Ovary (tissue), 9 donors: ENCODE results near the gene GNB5. TPM values are rescaled to one million over a fixed set of nuclear protein-coding genes. Genes with fewer than 3 reads are reported as not detected.

Experiments
- DNase-seq, 5 donors: peaks; one replicate each; pipeline ENCODE4 v3.0.0-alpha.2; 2019 to 2020
- H3K27ac ChIP-seq, 2 donors: fragments of 200-600 bp; one replicate each; pipeline versions ENCODE4 v1.5.1 to v1.8.0; 2019 to 2022
- H3K27me3 ChIP-seq: fragments of 200-600 bp; one replicate; pipeline ENCODE4 v1.8.0; 2022
- H3K36me3 ChIP-seq: fragments of 200-600 bp; sonication (generic); one replicate; pipeline ENCODE4 v1.5.1; 2019
- H3K4me1 ChIP-seq: one replicate; pipeline ENCODE4 v1.8.1; 2013; ENCODE audit warnings: mild to moderate bottlenecking, moderate library complexity; ENCODE audit not compliant: insufficient read depth
- H3K4me3 ChIP-seq: fragments of 200-600 bp; sonication (generic); one replicate; pipeline ENCODE4 v1.5.1; 2017
- H3K9me3 ChIP-seq, 2 donors: fragments of 200-600 bp in 1 of 2; sonication (generic) in 1 of 2; one replicate each; pipeline versions ENCODE4 v1.5.1 to v1.8.1; 2013 to 2019; ENCODE audit warnings: mild to moderate bottlenecking in 1 of 2, moderate library complexity in 1 of 2
- CTCF ChIP-seq, 3 donors: fragments of 450-650 bp in 2 of 3; fragments of 200-600 bp in 1 of 3; IDR thresholded peaks; one replicate each; pipeline versions ENCODE4 v1.5.1 to v1.8.0; 2016 to 2022; ENCODE audit warnings: antibody characterized with exemption in 3 of 3, mild to moderate bottlenecking in 1 of 3
- EP300 ChIP-seq: sonication (generic); formaldehyde crosslinking; IDR thresholded peaks from one replicate; pipeline ENCODE4 v1.6.1; 2017; ENCODE audit warnings: antibody characterized with exemption
- POLR2A ChIP-seq: fragments of 450-650 bp; IDR thresholded peaks from one replicate; pipeline ENCODE4 v1.6.1; 2017; ENCODE audit warnings: antibody characterized with exemption, mild to moderate bottlenecking, moderate library complexity
- WGBS, 3 donors: extraction: QIAGEN DNeasy Blood & Tissue Kit in 1 of 3; methylation state at CpG; one replicate each; pipeline versions ENCODE4 v1.1.5 to v1.1.7; 2013 to 2017; 5-methylcytosine and 5-hydroxymethylcytosine counted together
- intact Hi-C, 4 donors: fragments of 100-400 bp; cut with DNase I; formaldehyde crosslinking; loops; one replicate each; pipeline versions ENCODE4 v1.11.0 to v1.15.1; 2022 to 2023
- polyA plus RNA-seq, 2 donors: library from polyadenylated mRNA; stranded (reverse); fragments of 200-250 nt in 1 of 2; fragments of 350-450 nt in 1 of 2; fragmentation: Illumina TruSeq in 1 of 2; extraction: RNeasy Lipid Tissue Mini Kit (QIAGEN cat#74804) in 1 of 2; gene quantifications; one replicate each; pipeline ENCODE4 v1.2.3, GENCODE V29; 2013 to 2014
- total RNA-seq, 7 donors: library from RNA; depleted of rRNA in 2 of 7; stranded (reverse); fragments of >200 nt in 2 of 7; fragmentation: NEBNext Ultra II Directional in 3 of 7; extraction: Animal tissue kit (Norgen Biotek cat#: 25700) in 3 of 7; gene quantifications; one replicate each; pipeline versions ENCODE4 v1.1.0 to v1.2.4, GENCODE V29; 2016 to 2023
- donor health status: DM: no; HTN: no; CAD: no; lungs with moderate emphysema.
- donor health status: DM: no; HTN: no; CAD: no.
- donor health status: Bipolar disorder and iron deficiency.
- donor health status: DM: yes; HTN: yes; CAD: no.
- donor health status: DM: no; HTN: no; CAD: no.
- donor health status: DM: yes; HTN: yes; CAD: no.

Gene GNB5
- total and polyA plus RNA-seq, 9 donors = 49.2 to 101 (median 64.8) TPM

GRCh38 chr15:52136442-52136980, 54.7 kb downstream of the GNB5 start:
- Histone ChIP-seq H3K36me3 (no peaks in the 10 kb centered on the region), H3K4me3 (no peak overlapping the region), H3K4me1 (no peaks in the 10 kb centered on the region), H3K27ac (no peak overlapping the region), H3K27me3 (no peaks in the 10 kb centered on the region), H3K9me3 (no peaks in the 10 kb centered on the region)
- 69 to 79% (median 69%) methylated on average over 6 of the region's 6 CpGs for WGBS, 3 donors
- TF ChIP-seq EP300 (no peak), POLR2A (no peak), CTCF (IDR thresholded peaks at IDR 0.05) (no peak)
- intact Hi-C loops = loop anchor here in 1 of 4 donors (10.0 kb wide), 2 partner anchors 142 to 242 kb away; no protein-coding TSS in a partner anchor
- DNase-seq = no peak

- Histone ChIP-seq H3K4me3 (no peak overlapping the region), H3K36me3 (no peaks in the 10 kb centered on the region), H3K4me1 (no peaks in the 10 kb centered on the region), H3K27ac (no peak overlapping the region), H3K9me3 (no peaks in the 10 kb centered on the region), H3K27me3 (no peaks in the 10 kb centered on the region)
- WGBS, 3 donors = 93 to 97% (median 96%) methylated on average over 5 of the region's 5 CpGs
- intact Hi-C loops = loop anchor here in 1 of 4 donors (10.0 kb wide), 2 partner anchors 140 to 240 kb away; no protein-coding TSS in a partner anchor
- TF ChIP-seq EP300 (no peak), POLR2A (no peak), CTCF (IDR thresholded peaks at IDR 0.05) (no peak)
- no peak for DNase-seq
Observed at GRCh38 chr15:52134502-52135144, 56.6 kb downstream of the GNB5 start.

GRCh38 chr15:52133510-52134220, 57.5 kb downstream of the GNB5 start:
- intact Hi-C loops = loop anchor here in 1 of 4 donors (10.0 kb wide), 2 partner anchors 139 to 239 kb away; no protein-coding TSS in a partner anchor

GRCh38 chr15:52132066-52132465, 59.1 kb downstream of the GNB5 start:
- no peaks in the 10 kb centered on the region for H3K9me3 ChIP-seq
- TF ChIP-seq EP300 = no peak
- no peak for TF ChIP-seq CTCF (IDR thresholded peaks at IDR 0.05)
- TF ChIP-seq POLR2A = no peak
- intact Hi-C loops = loop anchor here in 1 of 4 donors (10.0 kb wide), 2 partner anchors 137 to 237 kb away; no protein-coding TSS in a partner anchor
- H3K27me3 ChIP-seq = no peaks in the 10 kb centered on the region
- no peak for DNase-seq
- no peak overlapping the region for H3K27ac ChIP-seq
- H3K36me3 ChIP-seq = no peaks in the 10 kb centered on the region
- H3K4me1 ChIP-seq = no peaks in the 10 kb centered on the region
- H3K4me3 ChIP-seq = no peak overlapping the region

More at GRCh38 chr15:52133510-52134220, 57.5 kb downstream of the GNB5 start:
- WGBS, 3 donors = 92 to 93% (median 92%) methylated on average over 10 of the region's 10 CpGs
- Histone ChIP-seq H3K9me3 (no peaks in the 10 kb centered on the region), H3K4me1 (no peaks in the 10 kb centered on the region), H3K4me3 (no peak overlapping the region), H3K27me3 (no peaks in the 10 kb centered on the region), H3K36me3 (no peaks in the 10 kb centered on the region), H3K27ac (no peak overlapping the region)
- TF ChIP-seq POLR2A (no peak), EP300 (no peak)
- no peak for DNase-seq
